ENCODE results near the gene MAEA. TPM values are rescaled to one million over a fixed set of nuclear protein-coding genes. Genes with fewer than 3 reads are reported as not detected.

MAEA gene
- polyA plus RNA-seq, 1 experiment = 94.4 TPM

- no peaks in the 10 kb centered on the region for H3K27me3 ChIP-seq (ENCODE audit: control insufficient read depth, insufficient read depth, low read length)
- POLR2A ChIA-PET = interaction anchor here (1.0 to 1.5 kb wide), 2 partner anchors 9 to 58 kb away, joined by 3 to 4 read pairs; partner anchors contain the start of gene MAEA
- CTCF ChIA-PET = interaction anchor here (0.9 to 3.0 kb wide), 9 partner anchors 9 to 282 kb away, joined by 3 to 17 read pairs (median 5); no protein-coding TSS in a partner anchor
- peak overlapping the region; percentile 68 for H3K4me3 ChIP-seq (ENCODE audit: low read depth, low read length)
- DNase-seq (ENCODE audit: low read depth) = no peak
- TF ChIP-seq CTCF (IDR thresholded peaks at IDR 0.05; ENCODE audit: insufficient read depth, low read depth, low read length) = no peak
- peaks cover 7% of the 10 kb centered on the region for H3K36me3 ChIP-seq (ENCODE audit: control insufficient read depth, insufficient read depth, low read length)
Observed at GRCh38 chr4:1347410-1347864, 57.7 kb downstream of the MAEA start.

- DNase-seq (ENCODE audit: low read depth) = no peak
- CTCF ChIA-PET = interaction anchor here (0.6 to 3.0 kb wide), 8 partner anchors 8 to 281 kb away, joined by 3 to 17 read pairs (median 6); no protein-coding TSS in a partner anchor
- no peak for TF ChIP-seq CTCF (IDR thresholded peaks at IDR 0.05; ENCODE audit: insufficient read depth, low read depth, low read length)
- Histone ChIP-seq H3K36me3 (ENCODE audit: control insufficient read depth, insufficient read depth, low read length) (peaks cover 9% of the 10 kb centered on the region), H3K4me3 (ENCODE audit: low read depth, low read length) (peak overlapping the region; percentile 68), H3K27me3 (ENCODE audit: control insufficient read depth, insufficient read depth, low read length) (no peaks in the 10 kb centered on the region)
- POLR2A ChIA-PET = no interaction called here
Observed at GRCh38 chr4:1348014-1348513, 58.4 kb downstream of the MAEA start.

- ChIA-PET POLR2A (interaction anchor here (0.6 kb wide), 1 partner anchor 372 kb away, joined by 5 read pairs; the partner anchor contains the start of gene TMEM129), CTCF (interaction anchor here (0.6 to 2.0 kb wide), 5 partner anchors 52 to 280 kb away, joined by 3 to 15 read pairs (median 3); no protein-coding TSS in a partner anchor)
- no peak for DNase-seq (ENCODE audit: low read depth)
- no peak overlapping the region for H3K4me3 ChIP-seq (ENCODE audit: low read depth, low read length)
- peaks cover 11% of the 10 kb centered on the region for H3K36me3 ChIP-seq (ENCODE audit: control insufficient read depth, insufficient read depth, low read length)
- TF ChIP-seq CTCF (IDR thresholded peaks at IDR 0.05; ENCODE audit: insufficient read depth, low read depth, low read length) = no peak
- no peaks in the 10 kb centered on the region for H3K27me3 ChIP-seq (ENCODE audit: control insufficient read depth, insufficient read depth, low read length)
Observed at GRCh38 chr4:1348746-1349145, 59.1 kb downstream of the MAEA start.

- POLR2A ChIA-PET = interaction anchor here (0.6 kb wide), 1 partner anchor 371 kb away, joined by 5 read pairs; the partner anchor contains the start of gene TMEM129
- no peak for DNase-seq (ENCODE audit: low read depth)
- CTCF ChIA-PET = interaction anchor here (1.1 to 1.2 kb wide), 2 partner anchors 64 to 218 kb away, joined by 3 to 4 read pairs; no protein-coding TSS in a partner anchor
- no peak for TF ChIP-seq CTCF (IDR thresholded peaks at IDR 0.05; ENCODE audit: insufficient read depth, low read depth, low read length)
- Histone ChIP-seq H3K4me3 (ENCODE audit: low read depth, low read length) (no peak overlapping the region), H3K36me3 (ENCODE audit: control insufficient read depth, insufficient read depth, low read length) (peaks cover 12% of the 10 kb centered on the region), H3K27me3 (ENCODE audit: control insufficient read depth, insufficient read depth, low read length) (no peaks in the 10 kb centered on the region)
Observed at GRCh38 chr4:1349359-1350168, 59.9 kb downstream of the MAEA start.

DNA sequence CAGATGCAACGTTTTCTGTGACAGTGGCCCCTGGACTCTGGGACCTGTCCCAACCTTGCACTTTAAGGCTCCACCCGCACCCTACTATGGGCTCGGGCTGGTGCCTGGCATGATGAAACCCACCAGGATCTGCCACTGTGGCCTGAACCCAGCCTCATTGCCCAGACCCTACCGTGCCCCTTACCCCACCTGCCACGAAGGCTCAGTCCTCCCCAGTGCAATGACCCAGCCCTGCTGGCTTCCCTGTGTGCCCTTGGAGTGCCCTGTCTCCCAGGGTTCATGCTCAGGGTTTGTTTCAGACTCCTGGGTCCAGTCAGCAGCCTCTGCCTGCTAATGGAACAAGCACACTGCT lies 60.5 kb downstream of the MAEA start:
- no peak overlapping the region for H3K4me3 ChIP-seq (ENCODE audit: low read depth, low read length)
- peaks cover 14% of the 10 kb centered on the region for H3K36me3 ChIP-seq (ENCODE audit: control insufficient read depth, insufficient read depth, low read length)
- no peaks in the 10 kb centered on the region for H3K27me3 ChIP-seq (ENCODE audit: control insufficient read depth, insufficient read depth, low read length)
- POLR2A ChIA-PET = no interaction called here
- no peak for TF ChIP-seq CTCF (IDR thresholded peaks at IDR 0.05; ENCODE audit: insufficient read depth, low read depth, low read length)
- CTCF ChIA-PET = interaction anchor here (0.7 to 1.2 kb wide), 4 partner anchors 65 to 279 kb away, joined by 3 to 6 read pairs (median 4); no protein-coding TSS in a partner anchor
- DNase-seq (ENCODE audit: low read depth) = no peak

All from BJ (cell line).